IMR-90 (cell line): ENCODE data around the gene SPTB. TPM values are rescaled to one million over a fixed set of nuclear protein-coding genes. Genes with fewer than 3 reads are reported as not detected.
A peak's percentile ranks its signal among the peaks of the same experiment; 100 is the strongest.

Experiments
- ATAC-seq: fragments of 200-7000 bp; cut with Tn5 transposase; 2 replicates; pipeline ENCODE4 v1.9.1; 2020; ENCODE audit warnings: low read depth, mild to moderate bottlenecking, moderate library complexity
- BruUV-seq: library from RNA; stranded (reverse); fragments of 400-500 nt; replicated peaks from 2 replicates; lab custom pipeline; 2021; lab: Mats Ljungman, UMichigan
- CTCF ChIA-PET: fragments of 300-600 bp; formaldehyde crosslinking; extraction: SDS; loops from one replicate; lab custom pipeline; 2021; ENCODE audit warnings: antibody characterized with exemption; lab: Yijun Ruan, JAX
- POLR2A ChIA-PET: fragments of 300-600 bp; sonication (Branson Sonifier 250); formaldehyde crosslinking; loops from one replicate; lab custom pipeline; 2022; ENCODE audit warnings: antibody characterized with exemption; ENCODE audit not compliant: unreplicated experiment; lab: Charles Lee
- DNase-seq: peaks from one replicate; pipeline ENCODE4 v3.0.0; 2013
- H2AFZ ChIP-seq: replicated peaks from 2 replicates; pipeline ENCODE3; 2013; ENCODE audit warnings: low read length, mild to moderate bottlenecking; ENCODE audit not compliant: poor library complexity
- H2AK5ac ChIP-seq: 2 replicates; pipeline ENCODE4 v1.6.1; 2013; ENCODE audit warnings: low read depth, low read length, inconsistent platforms
- H2AK9ac ChIP-seq: replicated peaks from 2 replicates; pipeline ENCODE3; 2013; ENCODE audit warnings: mild to moderate bottlenecking, low read depth, low read length, moderate library complexity; ENCODE audit not compliant: poor library complexity
- H2BK120ac ChIP-seq: 2 replicates; pipeline ENCODE4 v1.6.1; 2013; ENCODE audit warnings: low read depth, low read length, inconsistent platforms
- H2BK15ac ChIP-seq: 3 replicates; pipeline ENCODE4 v1.6.1; 2013; ENCODE audit warnings: low read depth, low read length, inconsistent platforms
- H2BK20ac ChIP-seq: 2 replicates; pipeline ENCODE4 v1.6.1; 2013; ENCODE audit warnings: low read depth, mild to moderate bottlenecking, inconsistent platforms, low read length, moderate library complexity
- H2BK5ac ChIP-seq: 2 replicates; pipeline ENCODE4 v1.6.1; 2013; ENCODE audit warnings: mild to moderate bottlenecking, low read depth, low read length, inconsistent platforms; ENCODE audit not compliant: poor library complexity, severe bottlenecking
- H3K14ac ChIP-seq: replicated peaks from 2 replicates; pipeline ENCODE4 v1.6.1; 2013; ENCODE audit warnings: low read depth, low read length, inconsistent platforms
- H3K18ac ChIP-seq: 2 replicates; pipeline ENCODE4 v1.6.1; 2013; ENCODE audit warnings: low read depth, low read length, control low read depth
- H3K23ac ChIP-seq: 2 replicates; pipeline ENCODE4 v1.6.1; 2013; ENCODE audit warnings: low read depth, low read length, inconsistent platforms
- H3K27ac ChIP-seq: 2 replicates; pipeline ENCODE4 v1.5.1; 2013; ENCODE audit warnings: mild to moderate bottlenecking, control low read depth, low read length; ENCODE audit not compliant: insufficient read depth
- H3K27me3 ChIP-seq: 2 replicates; pipeline ENCODE4 v1.6.1; 2013; ENCODE audit warnings: low read length; ENCODE audit not compliant: control insufficient read depth, insufficient read depth
- H3K36me3 ChIP-seq: 2 replicates; pipeline ENCODE4 v1.6.1; 2013; ENCODE audit warnings: low read length, mixed read lengths; ENCODE audit not compliant: control insufficient read depth, insufficient read depth
- H3K4ac ChIP-seq: 2 replicates; pipeline ENCODE4 v1.6.1; 2013; ENCODE audit warnings: low read depth, low read length, inconsistent platforms
- H3K4me1 ChIP-seq: 2 replicates; pipeline ENCODE4 v1.6.1; 2013; ENCODE audit warnings: low read length, mixed read lengths; ENCODE audit not compliant: control insufficient read depth, insufficient read depth
- H3K4me2 ChIP-seq: 2 replicates; pipeline ENCODE4 v1.6.1; 2013; ENCODE audit warnings: low read depth, mild to moderate bottlenecking, control low read depth, low read length, moderate library complexity
- H3K4me3 ChIP-seq: 2 replicates; pipeline ENCODE4 v1.5.1; 2013; ENCODE audit warnings: low read depth, mild to moderate bottlenecking, control low read depth, low read length, moderate library complexity; ENCODE audit not compliant: insufficient read depth
- H3K56ac ChIP-seq: 2 replicates; pipeline ENCODE4 v1.6.1; 2013; ENCODE audit warnings: low read length, inconsistent platforms; ENCODE audit not compliant: insufficient read depth; ENCODE audit errors: extremely low read depth
- H3K79me1 ChIP-seq, 2 experiments: 2 replicates each; pipeline ENCODE4 v1.6.1; 2013; ENCODE audit warnings: low read length in 2 of 2, inconsistent platforms in 1 of 2, low read depth in 1 of 2
- H3K9ac ChIP-seq: 2 replicates; pipeline ENCODE4 v1.6.1; 2013; ENCODE audit warnings: low read depth, low read length, control low read depth
- H3K9me1 ChIP-seq: 2 replicates; pipeline ENCODE4 v1.6.1; 2013; ENCODE audit warnings: low read length, inconsistent platforms; ENCODE audit not compliant: insufficient read depth
- H3K9me3 ChIP-seq: 2 replicates; pipeline ENCODE4 v1.6.1; 2013; ENCODE audit warnings: low read length; ENCODE audit not compliant: control insufficient read depth, insufficient read depth
- H4K20me1 ChIP-seq: 2 replicates; pipeline ENCODE4 v1.6.1; 2013; ENCODE audit warnings: low read length, inconsistent platforms; ENCODE audit not compliant: insufficient read depth
- H4K5ac ChIP-seq: 2 replicates; pipeline ENCODE4 v1.6.1; 2013; ENCODE audit warnings: mild to moderate bottlenecking, low read depth, low read length, control low read depth
- H4K8ac ChIP-seq, 2 experiments: 2 replicates each; pipeline ENCODE4 v1.6.1; 2013; ENCODE audit warnings: low read depth in 2 of 2, low read length in 2 of 2, control low read depth in 1 of 2, inconsistent platforms in 1 of 2
- H4K91ac ChIP-seq: 2 replicates; pipeline ENCODE4 v1.6.1; 2013; ENCODE audit warnings: low read depth, low read length, inconsistent platforms; ENCODE audit not compliant: insufficient read depth
- CTCF ChIP-seq: conservative IDR thresholded peaks from 2 replicates; pipeline ENCODE4 v1.5.1; 2012; ENCODE audit warnings: mild to moderate bottlenecking, low read depth, low read length, improper control_type of control experiment
- RAD21 ChIP-seq: IDR thresholded peaks from 2 replicates; pipeline ENCODE4 v1.6.1; 2012; ENCODE audit warnings: low read length, improper control_type of control experiment
- RCOR1 ChIP-seq: IDR thresholded peaks from 2 replicates; pipeline ENCODE4 v1.6.1; 2012; ENCODE audit warnings: mild to moderate bottlenecking, low read length, improper control_type of control experiment; ENCODE audit not compliant: insufficient replicate concordance
- SMC3 ChIP-seq: fragments of 150-350 bp; IDR thresholded peaks from 2 replicates; pipeline ENCODE4 v1.6.1; 2016; ENCODE audit warnings: low read depth, mild to moderate bottlenecking, antibody characterized with exemption, low read length, moderate library complexity
- WGBS, 2 experiments: methylation state at CpG; one replicate each; pipeline versions ENCODE4 v1.1.5 to v1.1.7; 2013; ENCODE audit warnings: missing lambda C conversion rate in 2 of 2; ENCODE audit not compliant: insufficient read length in 1 of 2; ENCODE audit errors: extremely low coverage in 2 of 2; 5-methylcytosine and 5-hydroxymethylcytosine counted together
- dilution Hi-C: fragments of 300-500 bp; cut with HindIII; formaldehyde crosslinking; loops from one replicate; pipeline ENCODE4 v1.14.3; 2018; ENCODE audit warnings: low sequenced_read_pairs; ENCODE audit not compliant: unreplicated experiment
- in situ Hi-C: fragments of 300-500 bp; cut with MboI; formaldehyde crosslinking; loops from 3 replicates; pipeline ENCODE4 v1.14.3; 2019; ENCODE audit warnings: low sequenced_read_pairs, inconsistent platforms, mixed read lengths
- intact Hi-C: fragments of 100-400 bp; cut with micrococcal nuclease; formaldehyde crosslinking; loops from 2 replicates; pipeline ENCODE4 v1.10.0; 2022
- polyA plus RNA-seq, 3 experiments: library from polyadenylated mRNA; depleted of rRNA; stranded (reverse); fragments of >200 nt; gene quantifications; 2 replicates each; pipeline ENCODE4 v1.2.3, GENCODE V29; 2012; ENCODE audit warnings: low replicate concordance in 1 of 3
- total RNA-seq: library from RNA; depleted of rRNA; stranded (reverse); fragments of >200 nt; gene quantifications from 2 replicates; pipeline ENCODE4 v1.2.3, GENCODE V29; 2012

SPTB gene
- total and polyA plus RNA-seq, 2 of the 4 experiments (the other 2 are of a cell fraction) = under 0.01 to 0.07 TPM

GRCh38 chr14:64801800-64802199 is 77.9 kb downstream of the SPTB start:
- H3K9me3 ChIP-seq = no peaks in the 10 kb centered on the region
- no peak overlapping the region for H2BK15ac ChIP-seq
- no peaks in the 10 kb centered on the region for H3K79me1 ChIP-seq
- no peak overlapping the region for H3K23ac ChIP-seq
- H3K36me3 ChIP-seq = no peaks in the 10 kb centered on the region
- ATAC-seq = peak; percentile 19; the same call in 1 of the 2 replicates
- no peak overlapping the region for H2BK5ac ChIP-seq
- TF ChIP-seq RCOR1 = no peak
- TF ChIP-seq CTCF = peak; percentile 57
- peak; percentile 52 for TF ChIP-seq SMC3
- TF ChIP-seq RAD21 = peak; percentile 66
- H3K14ac ChIP-seq = no peak overlapping the region
- no peak overlapping the region for H3K27ac ChIP-seq
- no TSS peak for BruUV-seq
- dilution Hi-C loops (no loop called here), intact Hi-C loops (no loop called here), in situ Hi-C loops (no loop called here)
- ChIA-PET CTCF (interaction anchor here (0.5 to 2.6 kb wide), 5 partner anchors 22 to 99 kb away, joined by 3 to 22 read pairs (median 3); no protein-coding TSS in a partner anchor), POLR2A (no interaction called here)
- DNase-seq = peak; percentile 17
- no peak overlapping the region for H3K4me2 ChIP-seq
- no peaks in the 10 kb centered on the region for H4K20me1 ChIP-seq
- H2AK5ac ChIP-seq = peak overlapping the region; percentile 45; the same call in 1 of the 2 replicates
- peaks cover 11% of the 10 kb centered on the region for H3K9me1 ChIP-seq
- peaks cover 13% of the 10 kb centered on the region for H3K27me3 ChIP-seq
- no peak overlapping the region for H4K5ac ChIP-seq
- no peak overlapping the region for H3K56ac ChIP-seq
- no CpG with 5 or more reads among the region's 1 CpG for WGBS, 2 experiments
- H3K4me1 ChIP-seq = peaks cover 9% of the 10 kb centered on the region
- H3K18ac ChIP-seq = no peak overlapping the region
- H2BK20ac ChIP-seq = no peak overlapping the region
- H4K8ac ChIP-seq = no peak overlapping the region
- no peak overlapping the region for H3K9ac ChIP-seq
- H2AFZ ChIP-seq = no peak overlapping the region
- no peak overlapping the region for H2AK9ac ChIP-seq
- H4K91ac ChIP-seq = no peak overlapping the region
- H3K4me3 ChIP-seq = no peak overlapping the region
- no peak overlapping the region for H2BK120ac ChIP-seq
- H3K4ac ChIP-seq = no peak overlapping the region
